NCI-H2196 treated with DMSO at 0.1 percent for 48 hours (cell line): ENCODE results near the gene CYB561D1.
"Not testable (repeated sequence)": the region's sequence is repeated elsewhere in the genome, so short reads cannot be mapped to it uniquely, and the experiment has no call there.

Experiments
- DNase-seq: peaks from one replicate; lab custom pipeline; 2025; ENCODE audit not compliant: unreplicated experiment; lab: John Stamatoyannopoulos, UW

Gene CYB561D1

DNA sequence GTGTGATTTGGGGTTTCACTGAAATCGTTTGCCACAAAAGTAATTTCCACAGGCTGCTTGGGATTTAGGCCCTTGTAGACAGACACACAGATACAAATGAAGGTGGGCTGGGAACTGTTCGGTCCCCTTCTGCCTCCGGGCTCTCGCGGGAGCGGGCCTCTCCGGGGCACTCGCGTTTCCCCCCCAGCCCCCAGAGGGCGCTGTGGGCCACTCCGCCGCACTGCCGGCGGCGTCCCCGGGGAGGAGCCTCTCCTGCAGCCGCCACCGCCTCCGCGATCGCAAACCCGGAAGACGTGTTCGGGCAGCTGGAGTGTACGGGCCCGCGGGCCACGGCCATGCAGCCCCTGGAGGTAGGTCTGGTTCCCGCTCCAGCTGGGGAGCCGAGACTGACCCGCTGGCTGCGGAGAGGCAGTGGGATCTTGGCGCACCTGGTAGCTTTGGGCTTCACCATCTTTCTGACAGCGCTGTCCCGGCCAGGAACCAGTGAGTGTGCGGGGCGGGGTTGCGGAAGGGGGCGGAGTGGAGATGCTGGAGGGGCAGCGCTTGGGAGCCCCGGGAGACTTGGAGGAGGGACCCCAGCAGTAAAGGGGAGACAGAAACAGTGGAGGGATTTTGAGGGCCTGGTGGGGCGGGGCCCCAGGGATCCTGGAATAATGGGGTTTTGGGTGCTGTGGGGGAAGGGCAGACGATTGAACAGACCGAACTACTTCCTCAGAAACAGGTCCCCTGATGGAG is at the start of gene CYB561D1:
Gene CYB561D1 (plus strand): TSS at position 290 of the 735 bp plus-strand sequence. CDS start 46 bp downstream, at position 336.
- DNase-seq = peak; percentile 69

GRCh38 chr1:109444346-109444745 is 49.5 kb upstream of the CYB561D1 start:
- no peak for DNase-seq

- not testable (repeated sequence) for DNase-seq
Measured at GRCh38 chr1:109445949-109446695, 47.8 kb upstream of the CYB561D1 start.

- no peak for DNase-seq
Measured at GRCh38 chr1:109447524-109447923, 46.4 kb upstream of the CYB561D1 start.

GRCh38 chr1:109454497-109455133 is 39.3 kb upstream of the CYB561D1 start:
- DNase-seq = no peak

DNA sequence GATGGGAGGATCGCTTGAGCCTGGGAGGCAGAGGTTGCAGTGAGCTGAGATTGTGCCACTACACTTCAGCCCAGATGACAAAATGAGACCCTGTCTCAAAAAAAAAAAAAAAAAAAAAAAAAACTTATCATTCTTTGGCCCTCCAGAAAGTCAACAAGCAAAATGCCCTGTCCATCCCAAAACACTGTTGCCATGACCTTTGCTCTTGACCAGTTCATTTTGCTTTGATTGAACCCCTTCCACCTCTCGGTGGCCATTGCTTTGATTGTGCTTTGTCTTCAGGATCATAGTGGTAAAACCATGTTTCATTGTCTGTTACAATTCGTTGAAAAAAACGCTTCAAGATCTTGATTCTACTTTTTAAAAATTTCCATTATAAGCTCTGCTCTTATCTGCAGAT is 36.1 kb upstream of the CYB561D1 start:
- no peak for DNase-seq

- DNase-seq = no peak
Measured at GRCh38 chr1:109466125-109466451, 27.8 kb upstream of the CYB561D1 start.

GRCh38 chr1:109466452-109467300 is 27.2 kb upstream of the CYB561D1 start, which contains the start of gene SYPL2:
TSS of gene SYPL2 (plus strand) at chr1:109466546. CDS start at chr1:109466844, 298 bp downstream.
- no peak for DNase-seq

DNA sequence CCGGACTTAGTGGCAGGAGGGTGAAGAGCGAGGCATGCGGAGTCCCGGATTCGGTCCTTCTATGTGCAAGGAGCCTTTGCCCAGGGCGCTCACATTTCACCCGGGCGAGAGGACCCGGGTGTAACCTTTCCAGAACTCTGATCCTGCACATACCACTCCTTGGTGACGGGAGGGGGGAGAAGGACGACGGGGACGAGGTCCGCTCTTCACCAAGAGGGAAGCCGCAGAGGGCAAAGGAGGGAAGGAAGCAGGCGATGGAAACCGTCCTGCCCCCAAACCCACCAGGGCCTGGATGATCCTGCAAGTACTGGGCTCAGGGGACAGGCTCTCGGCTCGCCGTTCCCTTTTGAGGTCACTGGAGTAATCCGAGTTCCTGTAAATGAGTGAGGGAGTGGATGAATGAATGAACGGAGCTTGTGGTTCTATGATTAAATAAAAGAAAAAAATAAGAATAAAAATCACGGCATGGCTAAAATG is 26.6 kb upstream of the CYB561D1 start:
- no peak for DNase-seq

DNA sequence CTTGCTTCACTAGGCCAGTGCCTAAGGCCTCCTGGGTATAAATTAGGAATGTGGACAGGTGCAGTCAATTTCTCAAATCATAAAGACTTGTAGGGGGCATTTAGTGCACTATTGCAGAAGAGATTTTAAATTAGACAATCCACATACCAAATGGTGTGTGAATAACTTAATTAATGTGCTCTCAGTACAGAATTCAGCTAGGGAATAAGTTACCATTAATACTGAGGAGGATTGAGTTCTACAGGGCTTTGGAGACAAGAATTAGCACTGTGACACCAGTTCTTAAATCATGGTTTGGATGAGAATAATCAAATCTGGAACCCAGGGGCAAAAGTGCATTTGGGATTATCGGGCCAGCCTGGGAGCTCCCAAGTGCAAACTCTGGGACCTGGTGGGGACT is 25.8 kb upstream of the CYB561D1 start:
- DNase-seq = no peak

DNA sequence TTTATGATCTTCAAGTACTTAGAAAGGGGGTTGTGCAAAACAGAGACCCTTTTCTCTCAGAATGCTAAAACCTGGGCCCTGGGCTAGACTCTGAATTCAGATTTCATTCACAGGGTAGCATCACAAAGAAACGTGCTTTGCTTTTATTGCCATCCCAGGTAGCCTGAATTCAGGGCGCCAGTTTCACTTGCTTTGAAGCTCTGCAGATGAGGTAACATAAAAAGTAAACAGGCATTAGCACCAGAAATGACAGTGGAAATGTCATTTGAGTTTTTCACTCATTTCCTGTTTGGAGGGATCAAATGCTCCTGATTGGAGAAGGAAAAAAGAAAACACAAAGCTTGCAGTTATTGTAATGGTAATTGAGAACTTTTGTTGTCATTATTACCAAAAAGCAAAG is 25.0 kb upstream of the CYB561D1 start:
- DNase-seq = no peak

- no peak for DNase-seq
Measured at GRCh38 chr1:109470245-109470644, 23.6 kb upstream of the CYB561D1 start.

DNA sequence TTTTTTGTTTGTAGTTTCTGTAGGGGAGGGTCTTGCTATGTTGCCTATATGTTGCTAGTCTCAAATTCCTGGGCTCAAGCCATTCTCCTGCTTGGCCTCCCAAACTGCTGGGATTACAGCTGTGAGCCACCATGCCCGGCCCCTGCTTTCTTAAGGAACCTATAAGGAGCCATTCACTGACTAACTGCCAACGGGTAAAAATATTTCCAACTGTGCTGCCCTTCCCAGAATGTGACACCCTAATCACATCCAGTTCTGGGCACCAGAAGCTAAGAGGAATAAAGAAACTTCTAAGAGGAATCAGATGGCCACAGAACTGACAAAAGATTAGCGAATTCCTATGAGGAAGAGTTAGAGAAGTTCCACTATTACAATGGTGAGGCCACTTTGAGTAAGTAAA is 21.1 kb upstream of the CYB561D1 start:
- DNase-seq = no peak

- not testable (repeated sequence) for DNase-seq
Measured at GRCh38 chr1:109473284-109474057, 20.4 kb upstream of the CYB561D1 start.

DNA sequence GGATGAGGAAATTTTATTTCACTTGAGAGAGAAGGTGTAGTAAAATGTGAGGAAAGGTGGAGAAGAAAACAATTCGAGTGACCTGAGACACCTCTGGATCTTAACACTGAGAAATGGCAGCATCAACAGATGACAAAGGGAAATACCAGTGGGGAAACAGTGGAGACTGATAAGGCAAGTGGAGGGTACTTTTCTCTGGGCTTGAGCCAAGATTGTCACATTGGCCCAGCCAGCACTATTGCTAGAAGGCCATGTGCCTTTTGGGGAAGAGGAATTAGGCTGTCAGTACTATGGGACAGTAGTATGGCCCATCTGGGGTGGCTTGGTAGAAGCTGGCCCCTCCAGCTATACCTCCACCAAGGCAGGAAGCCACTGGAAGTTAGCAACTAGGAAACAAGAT is 19.2 kb upstream of the CYB561D1 start:
- no peak for DNase-seq

- DNase-seq = no peak
Measured at GRCh38 chr1:109475261-109475660, 18.6 kb upstream of the CYB561D1 start.

DNA sequence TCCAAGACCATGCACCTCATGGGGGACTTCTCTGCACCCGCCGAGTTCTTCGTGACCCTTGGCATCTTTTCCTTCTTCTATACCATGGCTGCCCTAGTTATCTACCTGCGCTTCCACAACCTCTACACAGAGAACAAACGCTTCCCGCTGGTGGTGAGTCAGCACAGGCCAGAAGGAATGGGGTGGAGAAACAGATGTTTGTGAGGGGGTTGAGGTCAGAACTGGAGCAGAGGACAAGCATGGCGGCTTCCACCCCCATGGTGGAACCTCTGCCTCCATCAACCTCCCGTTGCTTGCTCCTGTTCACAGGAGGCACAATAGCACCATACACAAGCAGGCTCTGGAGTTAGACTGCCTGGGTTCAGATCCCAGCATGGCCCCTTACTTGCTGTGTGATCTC is 17.1 kb upstream of the CYB561D1 start:
- DNase-seq = no peak

GRCh38 chr1:109477821-109478220 is 16.1 kb upstream of the CYB561D1 start:
- DNase-seq = no peak

- DNase-seq = no peak
Measured at GRCh38 chr1:109478806-109479205, 15.1 kb upstream of the CYB561D1 start.

DNA sequence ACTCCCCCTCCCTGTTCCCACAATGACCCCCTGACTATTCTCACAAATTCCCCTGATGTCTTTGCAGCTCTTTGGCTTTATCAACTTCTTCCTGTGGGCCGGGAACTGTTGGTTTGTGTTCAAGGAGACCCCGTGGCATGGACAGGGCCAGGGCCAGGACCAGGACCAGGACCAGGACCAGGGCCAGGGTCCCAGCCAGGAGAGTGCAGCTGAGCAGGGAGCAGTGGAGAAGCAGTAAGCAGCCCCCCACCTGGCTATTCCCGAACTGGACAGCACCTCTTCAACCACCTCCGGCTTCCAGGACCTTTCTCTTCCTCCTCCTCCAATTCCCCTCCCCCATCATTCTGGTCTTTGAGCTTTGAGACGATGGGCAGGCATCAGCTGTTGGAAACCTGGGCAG is 14.6 kb upstream of the CYB561D1 start:
- no peak for DNase-seq
